ENCODE measurements around the gene OR10A6.
A peak's percentile ranks its signal among the peaks of the same experiment; 100 is the strongest.

Gene OR10A6

GRCh38 chr11:7894251-7894650, 36.8 kb downstream of the OR10A6 start:
- H3K4me3 ChIP-seq (ENCODE audit: low read depth, low read length): no peak overlapping the region
- TF ChIP-seq CTCF (IDR thresholded peaks at IDR 0.05; ENCODE audit: low read depth, low read length): no peak

GRCh38 chr11:7893796-7894195, 37.3 kb downstream of the OR10A6 start:
- H3K4me3 ChIP-seq (ENCODE audit: low read depth, low read length): no peak overlapping the region
- no peak for TF ChIP-seq CTCF (IDR thresholded peaks at IDR 0.05; ENCODE audit: low read depth, low read length)

GRCh38 chr11:7892840-7893254, 38.2 kb downstream of the OR10A6 start:
- no peak overlapping the region for H3K4me3 ChIP-seq (ENCODE audit: low read depth, low read length)

GRCh38 chr11:7892059-7892699, 38.9 kb downstream of the OR10A6 start:
- H3K4me3 ChIP-seq (ENCODE audit: low read depth, low read length): no peak overlapping the region

More at GRCh38 chr11:7892840-7893254, 38.2 kb downstream of the OR10A6 start:
- TF ChIP-seq CTCF (IDR thresholded peaks at IDR 0.05; ENCODE audit: low read depth, low read length): peak; percentile 51

GRCh38 chr11:7890417-7891172, 40.5 kb downstream of the OR10A6 start:
- no peak for TF ChIP-seq CTCF (IDR thresholded peaks at IDR 0.05; ENCODE audit: low read depth, low read length)
- H3K4me3 ChIP-seq (ENCODE audit: low read depth, low read length): no peak overlapping the region; the same call in 1 of the 2 replicates

More at GRCh38 chr11:7892059-7892699, 38.9 kb downstream of the OR10A6 start:
- no peak for TF ChIP-seq CTCF (IDR thresholded peaks at IDR 0.05; ENCODE audit: low read depth, low read length)

- H3K4me3 ChIP-seq (ENCODE audit: low read depth, low read length): no peak overlapping the region; the same call in 1 of the 2 replicates
These were observed 41.1 kb downstream of the OR10A6 start for GRCh38 chr11:7889985-7890384.

More at GRCh38 chr11:7889985-7890384, 41.1 kb downstream of the OR10A6 start:
- TF ChIP-seq CTCF (IDR thresholded peaks at IDR 0.05; ENCODE audit: low read depth, low read length): no peak
